Endothelial cell of umbilical vein (primary cell): ENCODE results near the gene FOLH1. TPM values are rescaled to one million over a fixed set of nuclear protein-coding genes. Genes with fewer than 3 reads are reported as not detected.
"Not testable (repeated sequence)": the region's sequence is repeated elsewhere in the genome, so short reads cannot be mapped to it uniquely, and the experiment has no call there.

Experiments
- BruUV-seq: library from RNA; stranded (reverse); fragments of 400-500 nt; replicated peaks from 2 replicates; lab custom pipeline; 2021; lab: Mats Ljungman, UMichigan
- CTCF ChIA-PET: fragments of 300-600, 350-600 bp; sonication (Branson Sonifier 250); formaldehyde crosslinking; loops from one replicate; lab custom pipeline; 2021; ENCODE audit warnings: antibody characterized with exemption, inconsistent platforms; lab: Charles Lee
- POLR2A ChIA-PET: fragments of 300-600, 350-600 bp; sonication (Branson Sonifier 250); formaldehyde crosslinking; loops from one replicate; lab custom pipeline; 2021; ENCODE audit warnings: antibody characterized with exemption, inconsistent platforms; lab: Charles Lee
- DNase-seq: peaks from one replicate; pipeline ENCODE4 v3.0.0-alpha.2; 2011; ENCODE audit warnings: low read depth, low spot score
- FAIRE-seq: peaks from 2 replicates; lab custom pipeline; 2011; peaks lifted over from hg19 to GRCh38; lab: Jason Lieb, UNC
- H2AFZ ChIP-seq: 2 replicates; pipeline ENCODE4 v1.6.0; 2012; ENCODE audit warnings: low read depth, low read length, control low read depth, inconsistent platforms
- H3K27ac ChIP-seq: 2 replicates; pipeline ENCODE4 v1.5.1; 2011; ENCODE audit warnings: low read depth, mild to moderate bottlenecking, control low read depth, low read length, moderate library complexity; ENCODE audit not compliant: insufficient read depth
- H3K27me3 ChIP-seq, 2 experiments: 2 replicates each; pipeline versions ENCODE4 v1.6.0 to v1.6.1; 2011; ENCODE audit warnings: low read length in 2 of 2, mixed read lengths in 1 of 2; ENCODE audit not compliant: control insufficient read depth in 2 of 2, insufficient read depth in 2 of 2
- H3K36me3 ChIP-seq, 2 experiments: 2 replicates in 1 of 2; 3 replicates in 1 of 2; pipeline ENCODE4 v1.5.1; 2011; ENCODE audit warnings: low read length in 2 of 2, mild to moderate bottlenecking in 1 of 2, moderate library complexity in 1 of 2; ENCODE audit not compliant: control insufficient read depth in 2 of 2, insufficient read depth in 2 of 2; ENCODE audit errors: extremely low read depth in 1 of 2
- H3K4me1 ChIP-seq: 3 replicates; pipeline ENCODE4 v1.5.1; 2011; ENCODE audit warnings: mild to moderate bottlenecking, low read length; ENCODE audit not compliant: control insufficient read depth, insufficient read depth; ENCODE audit errors: extremely low read depth
- H3K4me2 ChIP-seq: 2 replicates; pipeline ENCODE4 v1.6.1; 2011; ENCODE audit warnings: low read length, control low read depth, mixed read lengths; ENCODE audit not compliant: insufficient read depth
- H3K4me3 ChIP-seq, 3 experiments: fragments of 200-600 bp in 1 of 3; sonication (generic), shearing (Covaris generic) in 1 of 3; replicated peaks in 1 of 3; 2 replicates each; pipeline ENCODE4 v1.5.1; 2011 to 2016; ENCODE audit warnings: control low read depth in 3 of 3, low read length in 3 of 3, mild to moderate bottlenecking in 2 of 3, inconsistent platforms in 1 of 3, low read depth in 1 of 3, moderate library complexity in 1 of 3; ENCODE audit not compliant: insufficient read depth in 1 of 3
- H3K79me2 ChIP-seq: 2 replicates; pipeline ENCODE4 v1.6.0; 2012; ENCODE audit warnings: low read length, inconsistent platforms; ENCODE audit not compliant: control insufficient read depth, insufficient read depth
- H3K9ac ChIP-seq: replicated peaks from 2 replicates; pipeline ENCODE3; 2011; ENCODE audit warnings: low read length, control low read depth; ENCODE audit not compliant: insufficient read depth; ENCODE audit errors: extremely low read depth
- H3K9me1 ChIP-seq: replicated peaks from 3 replicates; pipeline ENCODE4 v1.6.0; 2011; ENCODE audit warnings: mild to moderate bottlenecking, low read length; ENCODE audit not compliant: control insufficient read depth, insufficient read depth; ENCODE audit errors: extremely low read depth
- H3K9me3 ChIP-seq: replicated peaks from 2 replicates; pipeline ENCODE4 v1.5.1; 2012; ENCODE audit warnings: low read length, inconsistent platforms; ENCODE audit not compliant: control insufficient read depth, insufficient read depth
- H4K20me1 ChIP-seq: replicated peaks from 2 replicates; pipeline ENCODE3; 2011; ENCODE audit warnings: mild to moderate bottlenecking, low read length; ENCODE audit not compliant: control insufficient read depth, insufficient read depth; ENCODE audit errors: extremely low read depth
- FOS ChIP-seq: IDR thresholded peaks from 2 replicates; pipeline ENCODE4 v1.6.1; 2011; ENCODE audit warnings: mild to moderate bottlenecking, low read length, moderate library complexity, borderline replicate concordance; ENCODE audit not compliant: insufficient read depth
- POLR2A ChIP-seq: IDR thresholded peaks from 2 replicates; pipeline ENCODE4 v1.6.1; 2012; ENCODE audit warnings: low read depth, mild to moderate bottlenecking, control low read depth, low read length
- dilution Hi-C: fragments of 300-500 bp; cut with MboI; formaldehyde crosslinking; loops from one replicate; pipeline ENCODE4 v1.15.0; 2019; ENCODE audit warnings: low sequenced_read_pairs; ENCODE audit not compliant: extremely low pct_ligation_motif_present
- intact Hi-C: fragments of 100-400 bp; cut with micrococcal nuclease; formaldehyde crosslinking; loops from one replicate; pipeline ENCODE4 v1.10.0; 2022
- polyA plus RNA-seq, 4 experiments: library from polyadenylated mRNA; depleted of rRNA in 3 of 4; stranded (reverse) in 3 of 4; unstranded in 1 of 4; fragments of >200 nt; gene quantifications; 2 replicates each; pipeline versions ENCODE4 v1.2.1 to v1.2.3, GENCODE V29; 2011 to 2012; ENCODE audit warnings: missing spikeins in 1 of 4
- total RNA-seq: library from RNA; stranded (reverse); gene quantifications from 2 replicates; pipeline ENCODE4 v1.2.3, GENCODE V29; 2021
- TF ChIP-seq, protein P1 (sequence below), 2 donors: IDR thresholded peaks; 1 replicate in 1 of 2; 2 replicates in 1 of 2; pipeline ENCODE4 v1.5.1; 2011; ENCODE audit warnings: low read length in 2 of 2, mild to moderate bottlenecking in 2 of 2, moderate library complexity in 2 of 2, control low read depth in 1 of 2, inconsistent platforms in 1 of 2, low read depth in 1 of 2; ENCODE audit not compliant: insufficient read depth in 1 of 2; ENCODE audit errors: extremely low read depth in 1 of 2

FOLH1 gene
- total and polyA plus RNA-seq, 2 donors (not counting 3 experiments of a cell fraction or from before 2014, with no cell fraction given): 0.12 to 0.53 TPM

DNA sequence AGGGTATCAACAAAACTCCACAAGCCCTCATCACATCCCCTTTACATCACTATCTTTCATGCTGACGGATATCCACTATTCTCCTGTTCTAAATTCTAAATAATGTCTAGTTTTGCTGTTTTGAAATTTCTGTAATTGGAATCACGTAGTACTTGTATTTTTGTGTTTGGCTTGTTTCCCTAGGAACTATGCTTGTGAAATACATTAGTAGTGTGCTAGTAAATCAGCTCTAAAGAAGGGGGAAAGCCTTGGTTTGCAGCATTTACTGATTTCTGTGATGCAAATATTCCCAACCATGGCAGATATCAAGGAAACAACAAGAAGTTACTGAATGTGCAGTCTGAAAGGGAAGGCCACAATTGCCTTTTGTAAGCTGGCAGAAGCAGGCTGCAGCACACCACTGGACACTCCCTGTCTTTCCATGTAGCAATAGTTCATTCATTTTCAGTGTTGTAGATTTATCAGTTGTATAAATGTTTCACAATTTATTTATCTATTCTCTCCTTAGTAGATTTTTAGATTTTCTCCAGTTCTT lies 4.7 kb upstream of the FOLH1 start:
- ChIA-PET CTCF (no interaction called here), POLR2A (no interaction called here)
- no peak for TF ChIP-seq POLR2A
- TF ChIP-seq, protein P1, sequence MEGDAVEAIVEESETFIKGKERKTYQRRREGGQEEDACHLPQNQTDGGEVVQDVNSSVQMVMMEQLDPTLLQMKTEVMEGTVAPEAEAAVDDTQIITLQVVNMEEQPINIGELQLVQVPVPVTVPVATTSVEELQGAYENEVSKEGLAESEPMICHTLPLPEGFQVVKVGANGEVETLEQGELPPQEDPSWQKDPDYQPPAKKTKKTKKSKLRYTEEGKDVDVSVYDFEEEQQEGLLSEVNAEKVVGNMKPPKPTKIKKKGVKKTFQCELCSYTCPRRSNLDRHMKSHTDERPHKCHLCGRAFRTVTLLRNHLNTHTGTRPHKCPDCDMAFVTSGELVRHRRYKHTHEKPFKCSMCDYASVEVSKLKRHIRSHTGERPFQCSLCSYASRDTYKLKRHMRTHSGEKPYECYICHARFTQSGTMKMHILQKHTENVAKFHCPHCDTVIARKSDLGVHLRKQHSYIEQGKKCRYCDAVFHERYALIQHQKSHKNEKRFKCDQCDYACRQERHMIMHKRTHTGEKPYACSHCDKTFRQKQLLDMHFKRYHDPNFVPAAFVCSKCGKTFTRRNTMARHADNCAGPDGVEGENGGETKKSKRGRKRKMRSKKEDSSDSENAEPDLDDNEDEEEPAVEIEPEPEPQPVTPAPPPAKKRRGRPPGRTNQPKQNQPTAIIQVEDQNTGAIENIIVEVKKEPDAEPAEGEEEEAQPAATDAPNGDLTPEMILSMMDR (IDR thresholded peaks at IDR 0.05; ENCODE audit: extremely low read depth in 1 of 2, insufficient read depth in 1 of 2, low read depth in 1 of 2, low read length in 2 of 2): no peak
- no peak for TF ChIP-seq FOS
- FAIRE-seq: no peak
- dilution Hi-C loops: no loop called here
- no peak for DNase-seq
- Histone ChIP-seq H3K9me3 (no peaks in the 10 kb centered on the region), H3K36me3 (no peaks in the 10 kb centered on the region), H3K9ac (no peak overlapping the region), H3K27me3 (no peaks in the 10 kb centered on the region), H3K9me1 (no peaks in the 10 kb centered on the region), H3K27ac (no peak overlapping the region), H3K79me2 (no peaks in the 10 kb centered on the region), H3K4me3 (no peak overlapping the region), H4K20me1 (no peaks in the 10 kb centered on the region), H3K4me2 (no peak overlapping the region), H2AFZ (no peak overlapping the region), H3K4me1 (no peaks in the 10 kb centered on the region)
- BruUV-seq: no TSS peak
- intact Hi-C loops: no loop called here

DNA sequence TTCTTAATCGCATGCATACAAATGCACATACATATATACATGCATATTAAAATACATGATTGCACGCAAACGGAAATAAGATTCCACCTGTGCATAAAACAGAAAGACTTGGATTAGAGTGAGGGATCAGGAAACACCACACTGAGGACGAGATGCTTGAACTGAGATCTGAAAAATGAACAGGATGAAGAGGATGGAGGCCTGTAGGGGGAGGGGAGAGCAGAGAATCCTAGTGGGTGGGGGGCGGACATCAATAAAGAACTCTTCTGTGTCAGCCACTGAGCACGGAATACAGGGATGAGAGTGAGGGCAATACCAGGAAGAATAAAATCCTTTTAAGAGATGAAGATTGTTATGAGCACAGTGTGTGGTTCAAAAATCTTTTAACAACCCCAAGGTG lies 1.4 kb downstream of the FOLH1 start:
- DNase-seq, POLR2A ChIA-PET, H3K79me2 ChIP-seq, H3K27ac ChIP-seq, H3K4me1 ChIP-seq, H3K4me2 ChIP-seq, H4K20me1 ChIP-seq, FAIRE-seq, H3K9ac ChIP-seq, H2AFZ ChIP-seq, CTCF ChIA-PET, H3K9me1 ChIP-seq, intact Hi-C loops, H3K27me3 ChIP-seq, H3K36me3 ChIP-seq, H3K9me3 ChIP-seq, dilution Hi-C loops, BruUV-seq, H3K4me3 ChIP-seq: not testable (repeated sequence)
